Epithelial cell of esophagus (primary cell): Measurements from ENCODE around the gene APBA1.

Experiments
- DNase-seq: peaks from one replicate; pipeline ENCODE4 v3.0.0; 2010; ENCODE audit warnings: low read depth
- H3K4me3 ChIP-seq: 2 replicates; pipeline ENCODE4 v1.5.1; 2011; ENCODE audit warnings: mild to moderate bottlenecking, low read length, control low read depth
- TF ChIP-seq, protein P1 (sequence below): IDR thresholded peaks from 2 replicates; pipeline ENCODE4 v1.5.1; 2011; ENCODE audit warnings: low read depth, mild to moderate bottlenecking, low read length, control low read depth, inconsistent platforms; ENCODE audit not compliant: insufficient read depth; ENCODE audit errors: missing control alignments

APBA1 gene

GRCh38 chr9:69617006-69617405 lies 55.2 kb downstream of the APBA1 start:
- DNase-seq = no peak
- TF ChIP-seq, protein P1, sequence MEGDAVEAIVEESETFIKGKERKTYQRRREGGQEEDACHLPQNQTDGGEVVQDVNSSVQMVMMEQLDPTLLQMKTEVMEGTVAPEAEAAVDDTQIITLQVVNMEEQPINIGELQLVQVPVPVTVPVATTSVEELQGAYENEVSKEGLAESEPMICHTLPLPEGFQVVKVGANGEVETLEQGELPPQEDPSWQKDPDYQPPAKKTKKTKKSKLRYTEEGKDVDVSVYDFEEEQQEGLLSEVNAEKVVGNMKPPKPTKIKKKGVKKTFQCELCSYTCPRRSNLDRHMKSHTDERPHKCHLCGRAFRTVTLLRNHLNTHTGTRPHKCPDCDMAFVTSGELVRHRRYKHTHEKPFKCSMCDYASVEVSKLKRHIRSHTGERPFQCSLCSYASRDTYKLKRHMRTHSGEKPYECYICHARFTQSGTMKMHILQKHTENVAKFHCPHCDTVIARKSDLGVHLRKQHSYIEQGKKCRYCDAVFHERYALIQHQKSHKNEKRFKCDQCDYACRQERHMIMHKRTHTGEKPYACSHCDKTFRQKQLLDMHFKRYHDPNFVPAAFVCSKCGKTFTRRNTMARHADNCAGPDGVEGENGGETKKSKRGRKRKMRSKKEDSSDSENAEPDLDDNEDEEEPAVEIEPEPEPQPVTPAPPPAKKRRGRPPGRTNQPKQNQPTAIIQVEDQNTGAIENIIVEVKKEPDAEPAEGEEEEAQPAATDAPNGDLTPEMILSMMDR = no peak
- no peak overlapping the region for H3K4me3 ChIP-seq

DNA sequence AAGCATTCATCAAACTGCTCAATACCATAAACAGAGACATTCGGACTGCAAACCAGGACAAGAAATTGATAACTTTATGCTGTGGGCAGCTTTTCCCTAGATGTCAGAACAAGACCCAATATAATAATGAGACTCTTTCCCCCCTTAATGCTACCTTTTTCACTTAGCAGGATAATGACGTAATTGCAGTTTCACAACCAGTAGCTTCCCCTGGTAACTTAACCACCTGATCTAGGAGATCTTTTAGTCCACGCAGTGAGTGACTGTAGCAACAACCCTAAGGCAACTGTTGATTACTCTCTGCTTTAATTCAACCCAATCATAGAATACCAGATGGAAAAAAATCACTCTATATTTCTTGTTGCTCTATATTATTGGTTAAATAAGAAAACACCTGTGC lies 56.3 kb downstream of the APBA1 start:
- TF ChIP-seq, protein P1 = no peak
- DNase-seq = no peak
- H3K4me3 ChIP-seq = no peak overlapping the region

GRCh38 chr9:69611221-69611620 lies 61.0 kb downstream of the APBA1 start:
- TF ChIP-seq, protein P1 = no peak
- no peak for DNase-seq
- H3K4me3 ChIP-seq = no peak overlapping the region

- TF ChIP-seq, protein P1 = no peak
- no peak overlapping the region for H3K4me3 ChIP-seq
- no peak for DNase-seq
Measured at GRCh38 chr9:69609156-69609555, 63.0 kb downstream of the APBA1 start.

DNA sequence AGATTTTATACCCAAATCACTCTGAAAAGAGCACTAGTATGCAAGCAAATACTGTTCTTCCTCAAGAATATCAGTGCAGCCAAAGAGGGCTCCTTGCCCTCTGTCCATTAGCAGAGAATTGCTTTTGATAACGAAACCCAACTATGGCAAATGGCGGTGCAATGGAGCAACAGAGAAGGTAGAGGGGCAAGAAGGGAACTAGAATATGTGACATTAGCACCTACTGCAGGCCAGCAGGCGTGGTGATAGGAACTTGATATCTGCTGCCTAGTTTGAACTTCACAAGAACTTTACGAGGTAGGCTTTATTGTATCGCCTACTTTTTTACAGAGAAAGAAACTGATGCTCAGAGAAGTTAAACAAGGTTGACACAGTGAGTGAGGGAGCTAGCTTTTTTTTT lies 66.1 kb downstream of the APBA1 start:
- TF ChIP-seq, protein P1 = no peak
- no peak overlapping the region for H3K4me3 ChIP-seq
- DNase-seq = no peak

DNA sequence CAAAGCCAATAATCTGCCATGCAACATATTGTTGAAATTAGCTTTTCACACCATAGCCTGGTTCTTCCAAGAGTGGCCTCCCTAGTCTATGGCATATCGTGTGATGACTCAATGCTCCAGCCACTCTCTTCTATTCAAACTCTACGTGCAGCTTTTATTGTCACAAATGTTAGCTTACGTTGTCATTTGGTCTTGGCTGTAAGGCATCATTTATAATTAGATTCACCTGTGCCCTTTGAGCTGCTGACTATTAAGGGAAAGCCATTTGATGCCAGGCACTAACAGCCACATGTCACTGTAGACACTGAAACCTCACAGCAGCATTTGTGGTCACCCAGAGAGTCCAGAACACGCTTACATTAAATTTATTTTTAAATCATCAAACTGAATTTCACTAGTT lies 66.8 kb downstream of the APBA1 start:
- no peak for DNase-seq
- TF ChIP-seq, protein P1 = no peak
- H3K4me3 ChIP-seq = no peak overlapping the region

DNA sequence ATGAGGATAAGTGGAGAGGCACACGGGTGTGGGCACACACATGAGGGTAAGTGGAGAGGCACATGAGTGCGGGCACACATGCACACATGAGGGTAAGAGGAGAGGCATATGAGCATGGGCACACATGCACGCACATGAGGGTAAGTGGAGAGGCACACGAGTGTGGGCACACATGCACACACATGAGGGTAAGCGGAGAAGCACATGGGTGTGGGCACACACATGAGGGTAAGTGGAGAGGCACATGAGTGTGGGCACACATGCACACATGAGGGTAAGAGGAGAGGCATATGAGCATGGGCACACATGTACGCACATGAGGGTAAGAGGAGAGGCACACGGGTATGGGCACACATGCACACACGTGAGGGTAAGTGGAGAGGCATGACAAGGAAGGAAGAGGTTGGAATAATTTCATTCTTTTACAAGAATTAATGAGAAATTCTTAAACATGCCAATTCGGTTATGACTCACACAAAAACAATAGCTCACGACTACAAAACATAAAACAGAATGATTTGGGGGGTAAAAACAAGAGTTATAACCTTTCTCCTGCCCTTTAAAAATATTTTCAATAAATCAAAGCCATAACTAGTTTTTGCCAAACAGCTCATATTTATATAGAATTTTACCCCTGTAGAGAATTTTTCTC lies 67.5 kb downstream of the APBA1 start:
- no peak for DNase-seq
- H3K4me3 ChIP-seq = no peak overlapping the region
- TF ChIP-seq, protein P1 = no peak
